Vagina (tissue), 2 donors: ENCODE measurements around the gene CNN3. TPM values are rescaled to one million over a fixed set of nuclear protein-coding genes. Genes with fewer than 3 reads are reported as not detected.
A peak's percentile ranks its signal among the peaks of the same experiment; 100 is the strongest.

Source experiments
- DNase-seq, 2 donors: peaks; one replicate each; pipeline ENCODE4 v3.0.0-alpha.2; 2017; ENCODE audit errors: extremely low spot score in 2 of 2
- H3K27ac ChIP-seq: fragments of 200-600 bp; sonication (generic); one replicate; pipeline ENCODE4 v1.5.1; 2019
- H3K27me3 ChIP-seq: fragments of 200-600 bp; sonication (generic); one replicate; pipeline ENCODE4 v1.5.1; 2019
- H3K36me3 ChIP-seq, 2 donors: fragments of 200-600 bp; sonication (generic); one replicate each; pipeline ENCODE4 v1.5.1; 2017 to 2019
- H3K4me1 ChIP-seq: fragments of 200-600 bp; sonication (generic); one replicate; pipeline ENCODE4 v1.5.1; 2019
- H3K4me3 ChIP-seq, 2 donors: fragments of 200-600 bp; sonication (generic); 1 replicate in 1 of 2; 2 replicates in 1 of 2; pipeline ENCODE4 v1.5.1; 2016 to 2019
- H3K9me3 ChIP-seq: fragments of 200-600 bp; sonication (generic); one replicate; pipeline ENCODE4 v1.5.1; 2019
- CTCF ChIP-seq, 3 experiments: fragments of 450-650 bp in 2 of 3; fragments of 200-600 bp in 1 of 3; sonication (generic) in 1 of 3; IDR thresholded peaks; one replicate each; pipeline ENCODE4 v1.5.1; 2017 to 2019; ENCODE audit warnings: antibody characterized with exemption in 3 of 3, mild to moderate bottlenecking in 2 of 3, moderate library complexity in 2 of 3
- POLR2A ChIP-seq, 2 donors: fragments of 450-650 bp; IDR thresholded peaks; one replicate each; pipeline ENCODE4 v1.6.1; 2017; ENCODE audit warnings: antibody characterized with exemption in 2 of 2, mild to moderate bottlenecking in 2 of 2, moderate library complexity in 2 of 2
- POLR2AphosphoS5 ChIP-seq, 2 donors: sonication (generic); formaldehyde crosslinking; IDR thresholded peaks; one replicate each; pipeline ENCODE4 v1.9.0; 2017; ENCODE audit warnings: antibody characterized with exemption in 2 of 2, mild to moderate bottlenecking in 2 of 2, low read depth in 1 of 2; ENCODE audit not compliant: insufficient read depth in 1 of 2
- intact Hi-C: fragments of 100-400 bp; cut with DNase I; formaldehyde crosslinking; loops from one replicate; pipeline ENCODE4 v1.15.1; 2023
- total RNA-seq: library from RNA; depleted of rRNA; stranded (reverse); fragments of >200 nt; gene quantifications from one replicate; pipeline ENCODE4 v1.2.3, GENCODE V29; 2016

The CNN3 gene
- total RNA-seq, 1 donor from 2014 or later, result 250 TPM

DNA sequence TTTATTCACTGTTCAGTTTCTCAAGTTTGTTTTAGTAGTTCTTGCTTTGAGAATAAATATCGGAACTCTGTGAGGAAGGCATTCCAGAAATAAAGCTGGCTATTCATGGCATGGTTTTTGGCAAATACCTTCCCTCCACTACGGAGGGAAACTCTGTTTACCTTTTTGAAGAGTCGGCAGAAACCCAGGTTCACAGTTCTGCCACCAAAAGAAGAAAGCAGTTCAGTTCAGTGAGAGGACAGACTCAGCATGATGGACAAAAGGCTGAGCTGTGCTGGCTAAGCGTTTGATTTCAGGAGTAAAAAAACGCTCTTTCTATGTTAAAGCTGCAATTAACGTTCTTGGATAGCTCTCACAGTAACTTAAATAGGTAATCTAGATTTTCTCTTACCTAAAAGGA, 42.4 kb downstream of the CNN3 start:
- intact Hi-C loops, result no loop called here
- H3K4me3 ChIP-seq, result no peak overlapping the region
- TF ChIP-seq POLR2AphosphoS5 (IDR thresholded peaks at IDR 0.05; ENCODE audit: insufficient read depth in 1 of 2, low read depth in 1 of 2) (no peak), CTCF (IDR thresholded peaks at IDR 0.05) (no peak), POLR2A (IDR thresholded peaks at IDR 0.05) (no peak)
- no peaks in the 10 kb centered on the region for H3K36me3 ChIP-seq
- H3K27ac ChIP-seq, result peak overlapping the region; percentile 84
- no peaks in the 10 kb centered on the region for H3K27me3 ChIP-seq
- H3K9me3 ChIP-seq, result no peaks in the 10 kb centered on the region
- no peak for DNase-seq
- peaks cover 14% of the 10 kb centered on the region for H3K4me1 ChIP-seq

DNA sequence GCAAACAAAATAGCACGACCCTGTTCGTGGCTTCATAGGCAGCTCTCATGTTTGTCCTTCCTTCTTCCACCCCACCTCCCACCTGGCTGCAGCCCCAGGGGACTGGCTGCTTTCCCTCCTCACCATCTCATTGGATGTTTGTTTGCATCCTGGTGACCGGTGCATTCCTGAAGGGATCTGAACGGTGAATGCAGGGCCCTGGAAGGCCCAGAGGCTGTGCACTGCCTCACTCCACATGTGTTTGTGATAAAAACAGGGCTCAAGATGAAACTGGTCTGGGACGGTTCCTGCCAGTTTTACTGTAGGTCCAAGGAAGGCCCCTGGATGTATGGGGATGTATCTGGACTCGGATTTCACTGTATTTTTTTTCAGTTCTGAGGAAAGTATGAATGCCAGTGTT, 42.8 kb downstream of the CNN3 start:
- Histone ChIP-seq H3K4me1 (peaks cover 14% of the 10 kb centered on the region), H3K27ac (peak overlapping the region; percentile 84), H3K4me3 (no peak overlapping the region), H3K27me3 (no peaks in the 10 kb centered on the region), H3K36me3 (no peaks in the 10 kb centered on the region), H3K9me3 (no peaks in the 10 kb centered on the region)
- DNase-seq, result no peak
- intact Hi-C loops, result no loop called here
- TF ChIP-seq POLR2A (IDR thresholded peaks at IDR 0.05), result no peak
- no peak for TF ChIP-seq CTCF (IDR thresholded peaks at IDR 0.05)
- TF ChIP-seq POLR2AphosphoS5 (IDR thresholded peaks at IDR 0.05; ENCODE audit: insufficient read depth in 1 of 2, low read depth in 1 of 2), result no peak

DNA sequence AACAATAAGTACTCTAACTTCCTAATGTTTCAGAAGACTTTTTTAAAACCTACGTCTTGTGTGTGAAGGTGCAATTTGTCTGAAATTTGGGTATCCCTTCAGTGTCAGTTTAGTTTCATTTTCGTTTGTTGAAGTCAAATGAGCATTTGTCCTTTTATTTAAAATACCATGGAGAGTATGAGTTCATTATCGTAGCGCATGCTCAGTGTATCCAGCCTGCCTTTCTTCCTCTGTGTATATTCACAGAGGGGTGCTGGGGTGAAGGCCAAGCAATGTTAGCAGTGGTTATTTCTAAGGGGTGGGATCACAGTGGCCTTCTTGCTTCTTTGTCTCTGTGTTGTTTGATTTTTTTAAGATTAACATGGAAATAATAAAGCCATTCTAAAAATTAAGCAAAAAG, 43.2 kb downstream of the CNN3 start:
- intact Hi-C loops, result no loop called here
- TF ChIP-seq POLR2AphosphoS5 (IDR thresholded peaks at IDR 0.05; ENCODE audit: insufficient read depth in 1 of 2, low read depth in 1 of 2) (no peak), POLR2A (IDR thresholded peaks at IDR 0.05) (no peak), CTCF (IDR thresholded peaks at IDR 0.05) (no peak)
- peak overlapping the region; percentile 84 for H3K27ac ChIP-seq

DNA sequence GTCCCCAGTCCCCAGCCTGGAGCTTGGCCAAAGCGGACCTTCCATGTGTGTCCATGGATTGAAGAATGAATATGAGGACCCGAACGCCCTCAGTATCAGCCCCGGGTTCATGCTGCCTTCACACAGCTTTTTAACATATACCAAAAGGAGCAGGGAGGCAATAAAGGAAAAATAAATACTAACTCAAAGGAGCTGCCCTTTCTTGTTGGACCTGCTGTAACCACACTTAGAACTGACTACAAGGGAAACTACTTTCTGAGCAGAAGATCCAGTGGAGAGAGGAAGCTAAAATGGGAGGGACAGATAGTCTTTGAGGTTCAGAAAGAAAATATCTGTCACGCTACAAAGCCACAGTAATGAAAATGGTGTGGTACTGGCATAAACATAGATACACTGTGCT, 48.6 kb downstream of the CNN3 start:
- no peak for DNase-seq
- Histone ChIP-seq H3K27me3 (no peaks in the 10 kb centered on the region), H3K9me3 (no peaks in the 10 kb centered on the region), H3K27ac (no peak overlapping the region), H3K4me3 (no peak overlapping the region), H3K4me1 (peaks cover 37% of the 10 kb centered on the region), H3K36me3 (no peaks in the 10 kb centered on the region)
- no peak for TF ChIP-seq POLR2A (IDR thresholded peaks at IDR 0.05)
- TF ChIP-seq POLR2AphosphoS5 (IDR thresholded peaks at IDR 0.05; ENCODE audit: insufficient read depth in 1 of 2, low read depth in 1 of 2), result no peak
- TF ChIP-seq CTCF (IDR thresholded peaks at IDR 0.05), result no peak
- intact Hi-C loops, result no loop called here

More for the DNA sequence above, 43.2 kb downstream of the CNN3 start:
- no peaks in the 10 kb centered on the region for H3K36me3 ChIP-seq
- no peaks in the 10 kb centered on the region for H3K9me3 ChIP-seq
- DNase-seq, result no peak
- no peak overlapping the region for H3K4me3 ChIP-seq
- H3K4me1 ChIP-seq, result peaks cover 14% of the 10 kb centered on the region
- no peaks in the 10 kb centered on the region for H3K27me3 ChIP-seq

DNA sequence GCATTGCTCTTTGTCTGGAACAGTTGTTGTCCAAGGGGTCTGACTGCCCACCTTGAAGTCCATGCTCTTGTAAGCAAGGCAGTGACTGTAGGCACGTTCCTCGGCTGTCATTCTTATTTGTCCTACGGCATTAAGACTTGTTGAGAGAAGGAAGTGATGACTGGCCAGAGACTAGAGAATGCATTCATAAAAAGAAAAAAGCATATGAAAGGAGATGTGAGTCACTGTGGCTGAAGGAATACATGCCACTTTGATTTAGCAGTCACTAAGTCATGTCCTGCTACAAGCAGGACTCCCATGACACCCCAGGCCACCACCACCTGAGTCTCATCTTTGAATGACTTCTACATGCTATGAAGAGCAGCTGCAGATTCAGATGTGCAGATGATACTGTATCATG, 50.5 kb downstream of the CNN3 start:
- Histone ChIP-seq H3K4me3 (no peak overlapping the region), H3K27ac (peak overlapping the region; percentile 55), H3K27me3 (no peaks in the 10 kb centered on the region), H3K4me1 (peaks cover 46% of the 10 kb centered on the region), H3K9me3 (no peaks in the 10 kb centered on the region), H3K36me3 (no peaks in the 10 kb centered on the region)
- TF ChIP-seq POLR2A (IDR thresholded peaks at IDR 0.05) (no peak), CTCF (IDR thresholded peaks at IDR 0.05) (no peak), POLR2AphosphoS5 (IDR thresholded peaks at IDR 0.05; ENCODE audit: insufficient read depth in 1 of 2, low read depth in 1 of 2) (no peak)
- intact Hi-C loops, result no loop called here
- DNase-seq, result no peak
